ENCODE results near the gene ALG14.

The ALG14 gene

DNA sequence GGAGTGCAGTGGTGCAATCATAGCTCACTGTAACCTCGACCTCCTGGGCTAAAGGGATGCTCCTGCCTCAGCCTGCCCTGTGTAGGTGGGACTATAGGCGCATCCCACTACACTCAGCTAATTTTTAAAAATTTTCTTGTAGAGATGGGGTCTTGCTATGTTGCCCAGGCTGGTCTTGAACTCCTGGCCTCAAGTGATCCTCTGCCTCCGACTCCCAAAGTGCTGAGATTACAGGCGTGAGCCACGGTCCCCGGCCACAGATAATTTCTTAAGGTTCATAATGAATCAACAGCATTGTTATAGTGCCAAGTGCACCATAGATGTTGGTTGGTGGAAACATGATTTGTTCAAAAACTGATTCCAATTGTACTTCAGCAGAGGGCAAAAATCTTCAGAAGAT, 103.6 kb downstream of the ALG14 start:
- CTCF ChIA-PET = no interaction called here
- POLR2A ChIA-PET = no interaction called here
- no peaks in the 10 kb centered on the region for H3K9me3 ChIP-seq (ENCODE audit: control extremely low read depth in 1 of 5, control insufficient read depth in 4 of 5, insufficient read depth in 2 of 5, low read depth in 1 of 5, low read length in 4 of 5)
- no peak for DNase-seq
- no peak overlapping the region for H3K27ac ChIP-seq (ENCODE audit: insufficient read depth in 1 of 2, low read depth in 1 of 2, low read length in 2 of 2, poor library complexity in 1 of 2, severe bottlenecking in 2 of 2)
- H3K27me3 ChIP-seq (replicated peaks in 2 of 5; ENCODE audit: control insufficient read depth in 4 of 5, insufficient read depth in 5 of 5, low read length in 4 of 5) = no peaks in the 10 kb centered on the region
- peaks cover 0 to 5% (median 0%) of the 10 kb centered on the region in 4 experiments for H3K4me1 ChIP-seq (ENCODE audit: control extremely low read depth in 1 of 4, control insufficient read depth in 4 of 4, insufficient read depth in 4 of 4, low read length in 3 of 4)
- H3K36me3 ChIP-seq (ENCODE audit: control insufficient read depth in 4 of 4, insufficient read depth in 4 of 4, low read length in 3 of 4) = no peaks in the 10 kb centered on the region
- 100% methylated on average over 4 of the region's 6 CpGs for WGBS (ENCODE audit: insufficient coverage)
- no peak overlapping the region for H3K4me3 ChIP-seq (ENCODE audit: control insufficient read depth in 1 of 7, extremely low read depth in 1 of 7, insufficient read depth in 4 of 7, low read depth in 2 of 7, low read length in 6 of 7)

DNA sequence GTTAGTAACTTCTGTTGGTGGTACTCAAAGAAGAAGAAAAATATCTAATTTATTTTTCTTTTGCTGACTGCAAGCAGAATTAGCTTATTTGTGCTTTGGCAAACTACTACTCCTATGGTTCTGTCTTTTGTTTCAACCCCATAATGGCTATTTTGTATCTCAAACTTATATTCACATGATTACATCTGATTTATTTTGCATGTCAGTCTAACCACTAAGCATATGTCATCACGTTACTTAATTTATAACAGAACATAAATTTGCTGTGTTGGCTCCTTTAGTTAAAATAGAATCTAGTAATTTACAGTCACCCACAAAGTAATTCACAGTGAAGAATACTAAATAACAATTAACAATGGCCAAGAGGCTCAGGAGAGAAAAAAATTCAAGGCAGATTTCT, 106.7 kb downstream of the ALG14 start:
- Histone ChIP-seq H3K4me1 (ENCODE audit: control extremely low read depth in 1 of 4, control insufficient read depth in 4 of 4, insufficient read depth in 4 of 4, low read length in 3 of 4) (peaks cover 3 to 21% (median 11%) of the 10 kb centered on the region in 4 experiments), H3K9me3 (ENCODE audit: control extremely low read depth in 1 of 5, control insufficient read depth in 4 of 5, insufficient read depth in 2 of 5, low read depth in 1 of 5, low read length in 4 of 5) (no peaks in the 10 kb centered on the region), H3K36me3 (ENCODE audit: control insufficient read depth in 4 of 4, insufficient read depth in 4 of 4, low read length in 3 of 4) (no peaks in the 10 kb centered on the region), H3K27ac (ENCODE audit: insufficient read depth in 1 of 2, low read depth in 1 of 2, low read length in 2 of 2, poor library complexity in 1 of 2, severe bottlenecking in 2 of 2) (no peak overlapping the region), H3K4me3 (ENCODE audit: control insufficient read depth in 1 of 7, extremely low read depth in 1 of 7, insufficient read depth in 4 of 7, low read depth in 2 of 7, low read length in 6 of 7) (no peak overlapping the region), H3K27me3 (replicated peaks in 2 of 5; ENCODE audit: control insufficient read depth in 4 of 5, insufficient read depth in 5 of 5, low read length in 4 of 5) (no peaks in the 10 kb centered on the region)
- WGBS (ENCODE audit: insufficient coverage) = no CpG with 5 or more reads among the region's 1 CpG
- ChIA-PET CTCF (no interaction called here), POLR2A (no interaction called here)
- DNase-seq = no peak

DNA sequence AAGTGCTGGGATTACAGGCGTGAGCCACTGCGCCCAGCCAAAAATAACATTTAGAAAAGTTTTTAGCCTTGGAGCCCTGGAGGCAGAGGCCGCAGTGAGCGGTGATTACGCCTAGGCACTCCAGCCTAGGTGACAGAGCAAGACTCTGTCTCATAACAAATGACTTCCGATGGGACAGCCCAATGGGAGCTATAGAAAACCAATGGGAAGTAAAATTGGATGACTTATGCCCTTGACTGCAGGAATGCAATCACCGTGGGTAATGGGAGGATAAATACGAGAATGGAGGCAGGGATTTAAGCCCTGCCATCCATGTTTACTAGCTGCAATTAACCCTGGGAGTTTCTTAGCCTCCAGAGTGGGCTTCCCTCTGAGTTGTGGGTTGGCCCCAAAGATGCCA, 108.9 kb downstream of the ALG14 start:
- Histone ChIP-seq H3K4me1 (ENCODE audit: control extremely low read depth in 1 of 4, control insufficient read depth in 4 of 4, insufficient read depth in 4 of 4, low read length in 3 of 4) (peaks cover 3 to 15% (median 11%) of the 10 kb centered on the region in 4 experiments), H3K27ac (ENCODE audit: insufficient read depth in 1 of 2, low read depth in 1 of 2, low read length in 2 of 2, poor library complexity in 1 of 2, severe bottlenecking in 2 of 2) (no peak overlapping the region), H3K9me3 (ENCODE audit: control extremely low read depth in 1 of 5, control insufficient read depth in 4 of 5, insufficient read depth in 2 of 5, low read depth in 1 of 5, low read length in 4 of 5) (no peaks in the 10 kb centered on the region), H3K36me3 (ENCODE audit: control insufficient read depth in 4 of 4, insufficient read depth in 4 of 4, low read length in 3 of 4) (no peaks in the 10 kb centered on the region), H3K4me3 (ENCODE audit: control insufficient read depth in 1 of 7, extremely low read depth in 1 of 7, insufficient read depth in 4 of 7, low read depth in 2 of 7, low read length in 6 of 7) (no peak overlapping the region), H3K27me3 (replicated peaks in 2 of 5; ENCODE audit: control insufficient read depth in 4 of 5, insufficient read depth in 5 of 5, low read length in 4 of 5) (no peaks in the 10 kb centered on the region)
- no peak for DNase-seq
- POLR2A ChIA-PET = no interaction called here
- CTCF ChIA-PET = no interaction called here
- 86% methylated on average over 7 of the region's 8 CpGs for WGBS (ENCODE audit: insufficient coverage)

DNA sequence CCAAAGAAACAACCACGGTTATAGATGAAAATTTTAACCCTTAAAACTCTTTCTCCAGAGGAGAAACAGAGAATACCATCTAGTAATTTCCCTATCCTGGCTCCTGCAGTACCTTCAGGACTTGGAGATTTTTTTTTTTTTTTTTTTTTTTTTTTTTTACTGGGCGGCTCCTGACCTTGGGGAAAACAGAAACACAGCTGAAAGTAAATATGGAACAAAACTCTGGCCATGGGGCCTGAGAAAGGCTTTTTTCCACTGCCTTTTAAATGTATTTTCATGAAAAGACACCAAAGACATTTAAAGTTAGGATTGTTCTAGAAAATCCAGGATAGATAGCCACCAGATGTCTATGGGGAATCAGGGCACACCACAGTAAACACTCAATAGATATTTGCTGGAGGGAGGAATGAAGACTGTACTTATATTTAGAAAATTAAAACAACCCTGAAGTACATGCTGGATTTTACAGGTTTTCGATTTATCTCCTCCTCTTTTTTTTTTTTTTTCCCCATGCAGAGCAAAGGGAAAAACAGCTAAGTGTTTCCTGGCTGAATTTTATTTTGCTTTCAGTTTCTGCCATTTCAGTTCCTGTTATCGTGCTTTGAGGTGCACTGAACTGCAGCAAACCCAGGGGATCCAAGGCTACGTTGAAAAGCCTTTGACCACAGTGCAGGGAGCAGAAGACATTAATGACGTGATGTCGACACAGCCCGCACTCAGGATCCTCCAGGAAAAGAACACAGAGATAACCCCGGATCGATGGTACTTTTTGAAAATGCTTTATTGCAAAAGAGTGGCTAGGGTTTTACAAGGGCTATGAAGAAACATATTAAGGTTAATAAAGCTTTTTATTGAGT, 110.1 kb downstream of the ALG14 start:
- Histone ChIP-seq H3K4me3 (ENCODE audit: control insufficient read depth in 1 of 7, extremely low read depth in 1 of 7, insufficient read depth in 4 of 7, low read depth in 2 of 7, low read length in 6 of 7) (peak overlapping the region in 6 of 7 experiments; percentile 31 to 87 (median 66)), H3K27ac (ENCODE audit: insufficient read depth in 1 of 2, low read depth in 1 of 2, low read length in 2 of 2, poor library complexity in 1 of 2, severe bottlenecking in 2 of 2) (peak overlapping the region; percentile 7 to 74), H3K9me3 (ENCODE audit: control extremely low read depth in 1 of 5, control insufficient read depth in 4 of 5, insufficient read depth in 2 of 5, low read depth in 1 of 5, low read length in 4 of 5) (no peaks in the 10 kb centered on the region), H3K4me1 (ENCODE audit: control extremely low read depth in 1 of 4, control insufficient read depth in 4 of 4, insufficient read depth in 4 of 4, low read length in 3 of 4) (peaks cover 3 to 15% (median 11%) of the 10 kb centered on the region in 4 experiments), H3K27me3 (replicated peaks in 2 of 5; ENCODE audit: control insufficient read depth in 4 of 5, insufficient read depth in 5 of 5, low read length in 4 of 5) (no peaks in the 10 kb centered on the region), H3K36me3 (ENCODE audit: control insufficient read depth in 4 of 4, insufficient read depth in 4 of 4, low read length in 3 of 4) (no peaks in the 10 kb centered on the region)
- POLR2A ChIA-PET = interaction anchor here (0.6 kb wide), 1 partner anchor 70 kb away, joined by 5 read pairs; no protein-coding TSS in a partner anchor
- peak; percentile 62 to 75 (median 71) for DNase-seq
- WGBS (ENCODE audit: insufficient coverage) = 2% methylated on average over 8 of the region's 10 CpGs
- CTCF ChIA-PET = interaction anchor here (0.7 kb wide), 1 partner anchor 49 kb away, joined by 3 read pairs; no protein-coding TSS in a partner anchor

DNA sequence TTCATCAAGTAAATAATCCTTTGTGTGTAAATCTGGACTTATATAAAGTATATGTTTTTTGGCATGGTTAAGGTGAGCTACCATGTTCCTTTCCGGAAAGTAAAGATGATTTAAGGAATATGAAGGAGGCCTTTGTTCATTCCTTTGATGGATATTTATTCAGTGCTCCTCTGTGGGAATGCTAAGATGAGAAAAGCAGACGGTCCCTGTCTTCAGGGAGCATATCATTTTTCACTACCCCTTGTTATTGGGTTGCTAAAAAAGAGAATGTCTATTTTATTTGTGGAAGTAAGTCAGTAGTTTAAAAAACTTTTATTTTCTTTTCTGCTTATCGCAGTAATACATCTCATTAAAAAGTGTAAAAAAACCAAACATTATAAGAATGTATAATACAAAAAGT, 110.8 kb downstream of the ALG14 start:
- H3K4me3 ChIP-seq (ENCODE audit: control insufficient read depth in 1 of 7, extremely low read depth in 1 of 7, insufficient read depth in 4 of 7, low read depth in 2 of 7, low read length in 6 of 7) = peak overlapping the region in 2 of 7 experiments; percentile 66 to 82
- H3K9me3 ChIP-seq (ENCODE audit: control extremely low read depth in 1 of 5, control insufficient read depth in 4 of 5, insufficient read depth in 2 of 5, low read depth in 1 of 5, low read length in 4 of 5) = no peaks in the 10 kb centered on the region
- H3K36me3 ChIP-seq (ENCODE audit: control insufficient read depth in 4 of 4, insufficient read depth in 4 of 4, low read length in 3 of 4) = no peaks in the 10 kb centered on the region
- no peaks in the 10 kb centered on the region for H3K27me3 ChIP-seq (replicated peaks in 2 of 5; ENCODE audit: control insufficient read depth in 4 of 5, insufficient read depth in 5 of 5, low read length in 4 of 5)
- no peak for DNase-seq
- H3K27ac ChIP-seq (ENCODE audit: insufficient read depth in 1 of 2, low read depth in 1 of 2, low read length in 2 of 2, poor library complexity in 1 of 2, severe bottlenecking in 2 of 2) = no peak overlapping the region
- ChIA-PET CTCF (interaction anchor here (0.6 kb wide), 1 partner anchor 109 kb away, joined by 3 read pairs; no protein-coding TSS in a partner anchor), POLR2A (no interaction called here)
- peaks cover 3 to 15% (median 11%) of the 10 kb centered on the region in 4 experiments for H3K4me1 ChIP-seq (ENCODE audit: control extremely low read depth in 1 of 4, control insufficient read depth in 4 of 4, insufficient read depth in 4 of 4, low read length in 3 of 4)
- WGBS (ENCODE audit: insufficient coverage) = no CpG with 5 or more reads among the region's 3 CpGs

DNA sequence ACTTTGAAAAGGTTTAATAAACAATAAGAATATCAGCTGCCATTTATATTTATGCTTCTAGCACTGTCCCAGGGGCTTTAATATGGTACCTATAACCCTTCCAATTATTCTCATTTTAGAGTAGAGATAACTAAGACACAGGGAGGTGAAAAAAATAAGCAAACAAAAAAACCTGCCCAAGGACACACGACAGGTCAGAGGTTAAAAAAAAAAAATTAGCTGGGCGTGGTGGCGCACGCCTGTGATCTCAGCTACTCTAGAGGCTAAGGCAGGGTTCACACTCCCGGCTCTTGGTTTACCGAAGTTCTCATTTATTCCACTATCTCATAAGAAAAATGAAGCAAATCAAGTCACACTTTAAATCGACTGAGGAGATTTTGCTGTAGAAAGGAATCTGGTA, 111.2 kb downstream of the ALG14 start:
- 100% methylated on average over 1 of the region's 7 CpGs for WGBS (ENCODE audit: insufficient coverage)
- no peak overlapping the region for H3K4me3 ChIP-seq (ENCODE audit: control insufficient read depth in 1 of 7, extremely low read depth in 1 of 7, insufficient read depth in 4 of 7, low read depth in 2 of 7, low read length in 6 of 7)
- no peak for DNase-seq
- peaks cover 3 to 15% (median 11%) of the 10 kb centered on the region in 4 experiments for H3K4me1 ChIP-seq (ENCODE audit: control extremely low read depth in 1 of 4, control insufficient read depth in 4 of 4, insufficient read depth in 4 of 4, low read length in 3 of 4)
- H3K9me3 ChIP-seq (ENCODE audit: control extremely low read depth in 1 of 5, control insufficient read depth in 4 of 5, insufficient read depth in 2 of 5, low read depth in 1 of 5, low read length in 4 of 5) = no peaks in the 10 kb centered on the region
- ChIA-PET CTCF (interaction anchor here (0.6 to 1.4 kb wide), 2 partner anchors 102 to 108 kb away, joined by 3 read pairs; no protein-coding TSS in a partner anchor), POLR2A (no interaction called here)
- H3K27ac ChIP-seq (ENCODE audit: insufficient read depth in 1 of 2, low read depth in 1 of 2, low read length in 2 of 2, poor library complexity in 1 of 2, severe bottlenecking in 2 of 2) = no peak overlapping the region
- no peaks in the 10 kb centered on the region for H3K27me3 ChIP-seq (replicated peaks in 2 of 5; ENCODE audit: control insufficient read depth in 4 of 5, insufficient read depth in 5 of 5, low read length in 4 of 5)
- H3K36me3 ChIP-seq (ENCODE audit: control insufficient read depth in 4 of 4, insufficient read depth in 4 of 4, low read length in 3 of 4) = no peaks in the 10 kb centered on the region

DNA sequence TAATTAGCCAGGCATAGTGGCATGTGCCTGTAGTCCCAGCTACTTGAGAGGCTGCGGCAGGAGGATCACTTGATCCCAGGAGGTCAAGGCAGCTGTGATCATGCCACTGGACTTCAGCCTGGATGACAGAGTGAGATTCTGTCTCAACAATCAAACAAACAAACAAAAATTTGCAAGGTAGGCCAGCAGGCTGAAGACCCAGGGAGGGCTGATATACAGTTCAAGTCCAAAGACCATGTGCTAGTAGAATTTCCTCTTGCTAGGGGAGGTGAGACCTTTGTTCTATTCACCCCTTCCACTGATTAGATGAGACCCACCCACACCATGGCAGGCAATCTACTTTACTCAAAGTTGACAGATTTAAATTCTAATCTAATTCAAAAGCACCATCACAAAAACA, 114.7 kb downstream of the ALG14 start:
- Histone ChIP-seq H3K4me3 (ENCODE audit: control insufficient read depth in 1 of 7, extremely low read depth in 1 of 7, insufficient read depth in 4 of 7, low read depth in 2 of 7, low read length in 6 of 7) (no peak overlapping the region), H3K9me3 (ENCODE audit: control extremely low read depth in 1 of 5, control insufficient read depth in 4 of 5, insufficient read depth in 2 of 5, low read depth in 1 of 5, low read length in 4 of 5) (no peaks in the 10 kb centered on the region), H3K36me3 (ENCODE audit: control insufficient read depth in 4 of 4, insufficient read depth in 4 of 4, low read length in 3 of 4) (no peaks in the 10 kb centered on the region), H3K27ac (ENCODE audit: insufficient read depth in 1 of 2, low read depth in 1 of 2, low read length in 2 of 2, poor library complexity in 1 of 2, severe bottlenecking in 2 of 2) (no peak overlapping the region), H3K27me3 (replicated peaks in 2 of 5; ENCODE audit: control insufficient read depth in 4 of 5, insufficient read depth in 5 of 5, low read length in 4 of 5) (no peaks in the 10 kb centered on the region), H3K4me1 (ENCODE audit: control extremely low read depth in 1 of 4, control insufficient read depth in 4 of 4, insufficient read depth in 4 of 4, low read length in 3 of 4) (peaks cover 0 to 13% (median 9%) of the 10 kb centered on the region in 4 experiments)
- ChIA-PET CTCF (interaction anchor here (1.4 kb wide), 1 partner anchor 22 kb away, joined by 3 read pairs; no protein-coding TSS in a partner anchor), POLR2A (no interaction called here)
- DNase-seq = no peak
- WGBS (ENCODE audit: insufficient coverage) = 100% methylated on average over 1 of the region's 1 CpG

Measured in common myeloid progenitor, CD34-positive (primary cell).